AG08396 (cell line): Measurements from ENCODE around the gene SMAD5.

ENCODE experiments used
- DNase-seq: peaks from one replicate; pipeline ENCODE4 v3.0.0; 2012; ENCODE audit warnings: low spot score, mixed read lengths

Gene SMAD5

GRCh38 chr5:136222580-136223235, 90.1 kb downstream of the SMAD5 start:
- DNase-seq: no peak

GRCh38 chr5:136225796-136226195, 93.2 kb downstream of the SMAD5 start:
- DNase-seq: no peak

- DNase-seq: no peak
Measured at GRCh38 chr5:136226401-136226800, 93.8 kb downstream of the SMAD5 start.

GRCh38 chr5:136228136-136228757, 95.6 kb downstream of the SMAD5 start:
- DNase-seq: no peak

GRCh38 chr5:136230176-136230575, 97.5 kb downstream of the SMAD5 start:
- no peak for DNase-seq

- no peak for DNase-seq
Measured at GRCh38 chr5:136232316-136232715, 99.7 kb downstream of the SMAD5 start.
